Keratinocyte (primary cell): ENCODE data around the gene PKLR. TPM values are rescaled to one million over a fixed set of nuclear protein-coding genes. Genes with fewer than 3 reads are reported as not detected.

ENCODE experiments used
- DNase-seq: peaks from one replicate; pipeline ENCODE4 v3.0.0-alpha.2; 2011; ENCODE audit warnings: low read depth, missing footprints, low spot score
- FAIRE-seq: peaks from 2 replicates; lab custom pipeline; 2011; peaks lifted over from hg19 to GRCh38; lab: Jason Lieb, UNC
- H2AFZ ChIP-seq: 2 replicates; pipeline ENCODE4 v1.6.0; 2012; ENCODE audit warnings: low read length, control low read depth, inconsistent platforms; ENCODE audit not compliant: control insufficient read depth
- H3K27ac ChIP-seq: 2 replicates; pipeline ENCODE4 v1.5.1; 2011; ENCODE audit warnings: low read length; ENCODE audit not compliant: control insufficient read depth, insufficient read depth
- H3K27me3 ChIP-seq: 3 replicates; pipeline ENCODE4 v1.6.0; 2011; ENCODE audit warnings: low read length; ENCODE audit not compliant: control insufficient read depth, insufficient read depth; ENCODE audit errors: extremely low read depth
- H3K36me3 ChIP-seq, 2 experiments: 2 replicates in 1 of 2; 3 replicates in 1 of 2; pipeline ENCODE4 v1.5.1; 2011; ENCODE audit warnings: low read length in 2 of 2, mild to moderate bottlenecking in 1 of 2; ENCODE audit not compliant: control insufficient read depth in 2 of 2, insufficient read depth in 2 of 2; ENCODE audit errors: extremely low read depth in 1 of 2
- H3K4me1 ChIP-seq: 3 replicates; pipeline ENCODE4 v1.5.1; 2011; ENCODE audit warnings: low read length; ENCODE audit not compliant: control insufficient read depth, insufficient read depth; ENCODE audit errors: extremely low read depth
- H3K4me2 ChIP-seq: 3 replicates; pipeline ENCODE4 v1.6.0; 2011; ENCODE audit warnings: low read depth, low read length; ENCODE audit not compliant: control insufficient read depth, insufficient read depth; ENCODE audit errors: extremely low read depth
- H3K4me3 ChIP-seq, 3 experiments: fragments of 200-600 bp in 1 of 3; sonication (generic) in 1 of 3; 2 replicates in 2 of 3; 3 replicates in 1 of 3; pipeline ENCODE4 v1.5.1; 2011 to 2016; ENCODE audit warnings: low read length in 3 of 3, mild to moderate bottlenecking in 3 of 3, control low read depth in 2 of 3, inconsistent platforms in 1 of 3, low read depth in 1 of 3, mixed read lengths in 1 of 3, mixed run types in 1 of 3, moderate library complexity in 1 of 3; ENCODE audit not compliant: control insufficient read depth in 2 of 3, insufficient read depth in 2 of 3; ENCODE audit errors: extremely low read depth in 1 of 3
- H3K79me2 ChIP-seq: 2 replicates; pipeline ENCODE4 v1.6.0; 2012; ENCODE audit warnings: low read length; ENCODE audit not compliant: control insufficient read depth, insufficient read depth
- H3K9ac ChIP-seq: 3 replicates; pipeline ENCODE4 v1.6.0; 2011; ENCODE audit warnings: low read length; ENCODE audit not compliant: control insufficient read depth, insufficient read depth; ENCODE audit errors: extremely low read depth
- H3K9me1 ChIP-seq: 3 replicates; pipeline ENCODE4 v1.6.0; 2011; ENCODE audit warnings: low read length; ENCODE audit not compliant: control insufficient read depth, insufficient read depth; ENCODE audit errors: extremely low read depth
- H3K9me3 ChIP-seq: 2 replicates; pipeline ENCODE4 v1.5.1; 2012; ENCODE audit warnings: low read depth, low read length; ENCODE audit not compliant: control insufficient read depth
- H4K20me1 ChIP-seq: 3 replicates; pipeline ENCODE4 v1.6.0; 2011; ENCODE audit warnings: low read length; ENCODE audit not compliant: control insufficient read depth, insufficient read depth; ENCODE audit errors: extremely low read depth
- CTCF ChIP-seq, 3 experiments: IDR thresholded peaks in 1 of 3; conservative IDR thresholded peaks in 1 of 3; optimal IDR thresholded peaks in 1 of 3; 2 replicates in 2 of 3; 3 replicates in 1 of 3; pipeline versions ENCODE3 to v1.5.1; 2011; ENCODE audit warnings: low read length in 3 of 3, mild to moderate bottlenecking in 3 of 3, moderate library complexity in 2 of 3, control low read depth in 1 of 3, inconsistent platforms in 1 of 3; ENCODE audit not compliant: insufficient read depth in 2 of 3; ENCODE audit errors: extremely low read depth in 1 of 3
- EZH2 ChIP-seq: IDR thresholded peaks from one replicate; pipeline ENCODE4 v1.6.1; 2012; ENCODE audit warnings: inconsistent platforms, mild to moderate bottlenecking, low read length, moderate library complexity
- dilution Hi-C: fragments of 300-500 bp; cut with MboI; formaldehyde crosslinking; loops from one replicate; pipeline ENCODE4 v1.7.0; 2020; ENCODE audit warnings: low sequenced_read_pairs; ENCODE audit not compliant: extremely low pct_ligation_motif_present
- polyA plus RNA-seq, 5 experiments: library from polyadenylated mRNA; depleted of rRNA in 3 of 5; stranded (reverse) in 3 of 5; stranded (forward) in 1 of 5; unstranded in 1 of 5; fragments of >200 nt; gene quantifications; 1 replicate in 1 of 5; 2 replicates in 3 of 5; 3 replicates in 1 of 5; pipeline versions ENCODE4 v1.2.1 to v1.2.3, GENCODE V29; 2011 to 2012; ENCODE audit warnings: missing spikeins in 2 of 5, low read depth in 1 of 5, low replicate concordance in 1 of 5

PKLR gene
- polyA plus RNA-seq, 1 donor (not counting 4 experiments of a cell fraction or from before 2014, with no cell fraction given), result 0.03 TPM

GRCh38 chr1:155313261-155313660 lies 12.0 kb upstream of the PKLR start:
- TF ChIP-seq EZH2, result no peak
- no peak for TF ChIP-seq CTCF (optimal IDR thresholded peaks at IDR 0.05 in 1 of 3, IDR thresholded peaks at IDR 0.05 in 1 of 3, conservative IDR thresholded peaks at IDR 0.05 in 1 of 3; ENCODE audit: extremely low read depth in 1 of 3, insufficient read depth in 2 of 3, low read length in 3 of 3)
- Histone ChIP-seq H3K27me3 (no peaks in the 10 kb centered on the region), H3K79me2 (peaks cover 53% of the 10 kb centered on the region), H3K27ac (no peak overlapping the region), H3K4me1 (peaks cover 22% of the 10 kb centered on the region), H3K4me2 (no peak overlapping the region), H3K9me1 (no peaks in the 10 kb centered on the region), H3K4me3 (no peak overlapping the region), H2AFZ (no peak overlapping the region), H4K20me1 (peaks cover 15% of the 10 kb centered on the region), H3K36me3 (peaks cover 21 to 27% of the 10 kb centered on the region in 2 experiments), H3K9me3 (no peaks in the 10 kb centered on the region), H3K9ac (no peak overlapping the region)
- FAIRE-seq (no peak), DNase-seq (no peak)
- dilution Hi-C loops, result no loop called here

GRCh38 chr1:155309423-155310021 lies 8.3 kb upstream of the PKLR start:
- H2AFZ ChIP-seq, result no peak overlapping the region
- peaks cover 49% of the 10 kb centered on the region for H3K79me2 ChIP-seq

More at GRCh38 chr1:155309423-155310021, 8.3 kb upstream of the PKLR start:
- Histone ChIP-seq H3K4me1 (peaks cover 34% of the 10 kb centered on the region), H3K27me3 (no peaks in the 10 kb centered on the region), H4K20me1 (peaks cover 9% of the 10 kb centered on the region), H3K9ac (peak overlapping the region; percentile 94), H3K9me3 (no peaks in the 10 kb centered on the region), H3K4me3 (peak overlapping the region; percentile 89 to 96 (median 92)), H3K4me2 (peak overlapping the region; percentile 96), H3K9me1 (no peaks in the 10 kb centered on the region), H3K27ac (peak overlapping the region; percentile 92), H3K36me3 (peaks cover 9 to 15% of the 10 kb centered on the region in 2 experiments)
- TF ChIP-seq CTCF (optimal IDR thresholded peaks at IDR 0.05 in 1 of 3, IDR thresholded peaks at IDR 0.05 in 1 of 3, conservative IDR thresholded peaks at IDR 0.05 in 1 of 3; ENCODE audit: extremely low read depth in 1 of 3, insufficient read depth in 2 of 3, low read length in 3 of 3), result no peak
- TF ChIP-seq EZH2, result no peak
- dilution Hi-C loops, result no loop called here
- FAIRE-seq (no peak), DNase-seq (no peak)
